GM13976 (cell line): ENCODE results near the gene FYB1.

Source experiments
- DNase-seq: peaks from one replicate; pipeline ENCODE4 v3.0.0; 2012; ENCODE audit warnings: low spot score
- in situ Hi-C: fragments of 300-500 bp; cut with MboI; formaldehyde crosslinking; loops from one replicate; pipeline ENCODE4 v1.12.0; 2022; ENCODE audit warnings: low sequenced_read_pairs, mixed read lengths, inconsistent platforms; ENCODE audit not compliant: unreplicated experiment
- TF ChIP-seq, protein P1 (sequence below): IDR thresholded peaks from 2 replicates; pipeline ENCODE4 v1.5.1; 2012; ENCODE audit warnings: borderline replicate concordance, mild to moderate bottlenecking; ENCODE audit not compliant: insufficient read depth; ENCODE audit errors: extremely low read depth, missing control alignments, control extremely low read depth

Gene FYB1

DNA sequence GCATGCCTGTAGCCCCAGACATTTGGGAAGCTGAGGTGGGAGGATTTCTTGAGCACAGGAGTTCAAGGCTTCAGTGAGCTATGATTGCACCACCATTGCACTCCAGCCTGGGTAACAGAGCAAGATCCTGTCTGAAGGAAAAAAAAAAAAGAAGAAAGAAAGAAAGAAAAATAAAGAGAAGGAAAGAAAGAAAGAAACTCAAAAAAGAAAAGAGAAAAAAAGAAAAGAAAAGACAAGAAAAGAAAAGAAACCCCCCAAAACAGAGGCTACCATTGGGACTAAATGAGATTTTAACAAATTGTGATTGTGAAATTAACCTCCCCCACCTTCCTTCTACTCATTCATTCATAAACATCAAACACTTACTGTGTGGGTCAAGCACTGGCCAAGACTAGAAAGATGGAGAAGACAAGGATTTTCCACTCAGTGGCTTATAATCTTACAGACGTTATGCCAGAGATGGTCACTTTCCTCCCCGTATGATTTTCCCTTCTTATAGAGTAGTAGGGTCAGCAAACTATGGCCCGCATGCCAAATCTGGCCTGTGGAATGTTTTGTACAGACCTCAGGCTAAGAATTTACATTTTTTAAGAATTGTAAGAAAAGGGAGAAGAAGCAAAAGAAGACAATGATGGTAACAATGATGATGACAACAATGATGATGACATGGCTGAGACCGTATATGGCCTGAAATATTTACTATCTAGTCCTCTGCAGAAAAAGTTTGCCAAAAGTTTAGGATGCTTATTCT, 1.1 kb upstream of the FYB1 start:
- TF ChIP-seq, protein P1, sequence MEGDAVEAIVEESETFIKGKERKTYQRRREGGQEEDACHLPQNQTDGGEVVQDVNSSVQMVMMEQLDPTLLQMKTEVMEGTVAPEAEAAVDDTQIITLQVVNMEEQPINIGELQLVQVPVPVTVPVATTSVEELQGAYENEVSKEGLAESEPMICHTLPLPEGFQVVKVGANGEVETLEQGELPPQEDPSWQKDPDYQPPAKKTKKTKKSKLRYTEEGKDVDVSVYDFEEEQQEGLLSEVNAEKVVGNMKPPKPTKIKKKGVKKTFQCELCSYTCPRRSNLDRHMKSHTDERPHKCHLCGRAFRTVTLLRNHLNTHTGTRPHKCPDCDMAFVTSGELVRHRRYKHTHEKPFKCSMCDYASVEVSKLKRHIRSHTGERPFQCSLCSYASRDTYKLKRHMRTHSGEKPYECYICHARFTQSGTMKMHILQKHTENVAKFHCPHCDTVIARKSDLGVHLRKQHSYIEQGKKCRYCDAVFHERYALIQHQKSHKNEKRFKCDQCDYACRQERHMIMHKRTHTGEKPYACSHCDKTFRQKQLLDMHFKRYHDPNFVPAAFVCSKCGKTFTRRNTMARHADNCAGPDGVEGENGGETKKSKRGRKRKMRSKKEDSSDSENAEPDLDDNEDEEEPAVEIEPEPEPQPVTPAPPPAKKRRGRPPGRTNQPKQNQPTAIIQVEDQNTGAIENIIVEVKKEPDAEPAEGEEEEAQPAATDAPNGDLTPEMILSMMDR: no peak
- in situ Hi-C loops: loop anchor here (10.0 kb wide), 1 partner anchor 64 kb away; no protein-coding TSS in a partner anchor
- no peak for DNase-seq

DNA sequence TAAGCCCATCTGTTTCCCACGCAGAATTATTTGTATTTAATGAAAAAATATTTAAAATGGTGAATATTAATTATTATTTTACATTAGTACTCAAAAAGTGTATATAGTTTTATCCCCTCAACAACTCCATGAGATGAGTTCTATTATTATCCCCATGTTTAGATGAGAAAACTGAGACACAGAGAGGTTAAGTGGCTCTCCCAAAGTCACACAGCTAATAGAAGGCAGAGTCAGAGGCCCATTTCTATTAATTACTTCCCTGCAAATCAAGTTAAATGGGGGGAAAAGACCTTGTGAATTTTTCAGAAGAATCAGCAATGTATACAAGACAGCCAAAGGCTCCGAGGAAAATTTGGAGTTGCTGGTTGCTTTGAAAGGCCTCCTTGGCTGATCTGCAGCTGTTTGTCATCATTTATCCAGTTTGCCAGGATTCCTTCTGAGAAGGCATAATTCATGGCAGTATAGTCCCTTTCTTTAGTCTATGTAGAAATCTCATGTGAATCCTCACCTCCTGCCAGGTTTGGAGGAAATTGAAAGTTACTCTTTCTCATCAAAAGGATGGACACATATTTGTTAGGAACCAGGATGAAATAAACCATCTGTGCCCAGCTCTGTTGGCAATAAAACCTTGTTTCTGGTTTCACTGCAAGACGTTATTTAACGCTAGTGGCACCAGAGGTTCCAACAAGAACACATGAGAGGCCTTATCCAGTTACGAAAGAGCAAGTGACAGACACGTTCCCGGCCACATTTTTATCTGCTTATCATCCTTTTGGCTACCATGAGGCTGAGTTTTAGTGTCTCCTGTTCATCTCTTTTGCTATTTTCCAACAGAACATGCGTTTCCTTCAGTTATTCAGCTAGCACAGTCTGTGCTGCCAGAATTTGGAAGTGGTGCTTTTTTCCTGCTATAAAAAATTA, 621 bp downstream of the FYB1 start:
- DNase-seq: no peak
- TF ChIP-seq, protein P1: no peak
- in situ Hi-C loops: no loop called here

DNA sequence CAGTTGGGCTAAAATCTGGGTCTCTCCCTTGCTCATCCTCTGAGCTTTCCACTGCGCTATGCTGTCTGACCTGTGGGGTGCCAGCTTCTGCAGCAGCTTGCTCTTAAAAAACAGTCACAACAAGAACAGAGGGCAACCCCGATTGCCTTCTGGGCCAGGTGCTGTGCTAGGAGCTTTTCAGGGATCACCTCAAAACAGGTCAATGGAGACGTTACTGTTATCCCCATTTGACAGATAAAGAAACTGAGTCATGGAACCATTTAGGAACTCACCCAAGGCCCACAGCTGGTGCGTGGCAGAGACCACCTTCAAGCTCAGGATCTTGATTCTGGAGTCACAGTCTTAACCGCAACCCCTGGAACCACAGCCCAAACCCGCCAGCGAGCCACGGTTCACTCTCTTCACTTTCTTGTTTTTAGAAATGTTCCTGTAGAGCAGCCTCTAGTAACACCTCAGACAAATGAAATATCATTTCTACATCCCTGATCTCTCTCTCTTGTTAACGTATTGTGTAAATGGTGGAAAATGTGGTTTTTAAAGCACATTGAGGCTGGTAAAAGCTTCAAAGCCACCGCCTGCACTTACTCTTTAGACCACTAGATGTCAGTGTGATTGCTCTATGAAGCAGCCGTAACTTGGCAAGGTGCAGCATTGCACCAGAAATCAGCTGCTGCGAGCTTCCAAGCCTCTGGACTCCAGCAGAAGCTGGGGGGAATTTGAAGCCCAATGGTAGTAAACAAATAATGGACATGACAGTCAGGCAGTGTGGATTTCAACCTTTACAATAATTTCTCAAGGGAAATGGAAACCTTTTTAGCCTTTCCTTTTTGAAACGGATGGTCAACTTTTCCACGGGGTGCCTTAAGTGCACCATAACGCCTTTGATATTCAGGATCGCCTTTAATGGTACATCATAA, 1.7 kb downstream of the FYB1 start:
- in situ Hi-C loops: no loop called here
- TF ChIP-seq, protein P1: peak; percentile 93
- DNase-seq: peak; percentile 51

DNA sequence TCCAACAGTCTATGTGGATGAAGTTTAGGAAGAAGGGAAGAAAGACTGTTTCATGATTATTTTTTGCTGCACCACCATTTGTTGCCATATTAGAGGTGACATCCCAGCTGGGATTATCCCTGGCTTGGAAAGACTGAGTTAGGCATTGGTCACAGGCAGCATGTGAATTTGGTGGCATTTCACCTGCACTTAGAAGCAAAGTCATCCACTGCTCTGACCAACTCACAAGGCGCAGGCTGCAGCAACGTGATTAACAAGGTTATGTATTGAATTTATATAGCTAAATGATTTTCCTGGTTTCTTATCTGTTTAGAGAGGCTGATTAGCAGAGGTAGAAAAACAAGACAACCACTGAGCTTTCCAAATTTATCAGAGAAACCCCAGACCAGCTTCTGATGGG, 2.7 kb downstream of the FYB1 start:
- in situ Hi-C loops: no loop called here
- no peak for DNase-seq
- TF ChIP-seq, protein P1: no peak

DNA sequence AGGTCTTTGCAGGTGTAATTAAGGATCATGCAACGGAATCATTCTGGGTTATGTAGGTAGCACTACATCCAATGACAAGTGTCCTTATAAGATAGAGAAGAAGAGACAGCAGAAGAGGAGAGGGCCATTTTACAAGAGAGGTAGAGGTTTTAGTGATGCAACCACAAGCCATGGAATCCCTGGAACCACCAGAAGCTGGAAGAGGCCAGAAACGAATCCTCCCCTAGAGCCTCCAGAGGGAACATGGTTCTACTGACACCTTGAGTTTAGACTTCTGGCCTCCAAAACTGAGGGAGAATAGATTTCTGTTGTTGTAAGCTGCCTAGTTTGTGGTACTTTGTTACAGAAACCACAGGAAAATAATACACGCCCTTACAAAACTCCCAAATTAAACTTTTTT, 3.5 kb downstream of the FYB1 start:
- TF ChIP-seq, protein P1: no peak
- in situ Hi-C loops: no loop called here
- DNase-seq: no peak
